GM19395 (cell line): ENCODE results near the gene KCTD16.

Experiments used
- ATAC-seq: cut with Tn5 transposase; IDR thresholded peaks from one replicate; pipeline ENCODE4 v1.9.1; 2021; ENCODE audit warnings: mild to moderate bottlenecking, moderate library complexity; ENCODE audit not compliant: unreplicated experiment

The KCTD16 gene

GRCh38 chr5:144451187-144451973 lies 280.7 kb downstream of the KCTD16 start:
- ATAC-seq, result no peak

GRCh38 chr5:144453753-144454152 lies 283.1 kb downstream of the KCTD16 start:
- ATAC-seq, result no peak

GRCh38 chr5:144457160-144457559 lies 286.5 kb downstream of the KCTD16 start:
- ATAC-seq, result no peak

GRCh38 chr5:144458216-144458615 lies 287.5 kb downstream of the KCTD16 start:
- ATAC-seq, result no peak

GRCh38 chr5:144460600-144460999 lies 289.9 kb downstream of the KCTD16 start:
- no peak for ATAC-seq

- ATAC-seq, result no peak
Measured at GRCh38 chr5:144462577-144462976, 291.9 kb downstream of the KCTD16 start.

- ATAC-seq, result no peak
Measured at GRCh38 chr5:144463481-144464223, 293.0 kb downstream of the KCTD16 start.

GRCh38 chr5:144464306-144464705 lies 293.6 kb downstream of the KCTD16 start:
- no peak for ATAC-seq

- no peak for ATAC-seq
Measured at GRCh38 chr5:144465441-144465840, 294.8 kb downstream of the KCTD16 start.

GRCh38 chr5:144467792-144468191 lies 297.1 kb downstream of the KCTD16 start:
- no peak for ATAC-seq

GRCh38 chr5:144468571-144468970 lies 297.9 kb downstream of the KCTD16 start:
- no peak for ATAC-seq

GRCh38 chr5:144469106-144469505 lies 298.4 kb downstream of the KCTD16 start:
- no peak for ATAC-seq

GRCh38 chr5:144472221-144472620 lies 301.5 kb downstream of the KCTD16 start:
- ATAC-seq, result no peak

GRCh38 chr5:144473650-144474049 lies 303.0 kb downstream of the KCTD16 start:
- no peak for ATAC-seq

- no peak for ATAC-seq
Measured at GRCh38 chr5:144478565-144478964, 307.9 kb downstream of the KCTD16 start.

- ATAC-seq, result no peak
Measured at GRCh38 chr5:144481861-144482260, 311.2 kb downstream of the KCTD16 start.

- no peak for ATAC-seq
Measured at GRCh38 chr5:144484124-144484897, 313.6 kb downstream of the KCTD16 start.

- no peak for ATAC-seq
Measured at GRCh38 chr5:144485540-144485939, 314.9 kb downstream of the KCTD16 start.

- ATAC-seq, result no peak
Measured at GRCh38 chr5:144487207-144487606, 316.5 kb downstream of the KCTD16 start.

- ATAC-seq, result no peak
Measured at GRCh38 chr5:144487761-144488160, 317.1 kb downstream of the KCTD16 start.

GRCh38 chr5:144503123-144503522 lies 332.4 kb downstream of the KCTD16 start:
- ATAC-seq, result no peak
